GM19372 (cell line): Measurements from ENCODE around the gene COBLL1.
"Not testable (repeated sequence)": the region's sequence is repeated elsewhere in the genome, so short reads cannot be mapped to it uniquely, and the experiment has no call there.

ENCODE experiments used
- ATAC-seq: cut with Tn5 transposase; IDR thresholded peaks from one replicate; pipeline ENCODE4 v1.9.1; 2021; ENCODE audit warnings: mild to moderate bottlenecking, low read depth, moderate library complexity; ENCODE audit not compliant: unreplicated experiment

COBLL1 gene

GRCh38 chr2:164719996-164720941, 121.4 kb downstream of the COBLL1 start:
- ATAC-seq, result no peak

DNA sequence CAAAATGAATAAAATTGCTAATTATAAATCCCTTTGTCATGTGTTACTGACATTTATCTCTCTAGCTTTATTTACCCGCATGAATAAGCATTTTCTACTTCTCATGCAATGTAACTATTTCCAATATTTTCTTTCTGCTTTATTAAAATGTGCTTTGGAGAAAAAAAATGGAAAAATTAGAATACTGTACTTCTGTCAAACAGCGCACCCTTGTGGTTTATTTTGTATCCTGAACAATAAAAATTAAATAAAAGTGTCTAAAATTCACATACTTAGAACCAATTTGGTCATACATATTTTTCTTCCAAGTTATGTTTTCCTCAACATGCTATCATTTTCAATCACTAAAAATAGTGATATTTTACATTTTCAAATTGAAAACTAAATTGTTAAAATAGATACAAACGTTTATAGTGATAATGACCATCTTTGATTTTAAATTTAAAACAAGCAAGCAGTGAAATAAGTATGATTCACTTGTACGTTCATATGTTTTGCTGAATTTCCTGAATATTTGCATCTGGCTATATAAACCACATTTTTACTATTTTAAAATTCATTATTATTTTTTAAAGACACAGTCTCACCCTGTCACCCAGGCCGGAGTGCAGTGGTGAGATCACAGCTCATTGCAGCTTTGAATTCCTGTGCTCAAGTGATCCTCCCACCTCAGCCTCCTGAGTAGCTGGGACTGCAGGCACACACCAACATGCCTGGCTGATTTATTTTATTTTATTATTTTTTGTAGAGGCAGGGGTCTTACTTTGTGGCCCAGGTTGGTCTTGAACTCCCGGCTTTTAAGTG, 124.4 kb downstream of the COBLL1 start:
- no peak for ATAC-seq

DNA sequence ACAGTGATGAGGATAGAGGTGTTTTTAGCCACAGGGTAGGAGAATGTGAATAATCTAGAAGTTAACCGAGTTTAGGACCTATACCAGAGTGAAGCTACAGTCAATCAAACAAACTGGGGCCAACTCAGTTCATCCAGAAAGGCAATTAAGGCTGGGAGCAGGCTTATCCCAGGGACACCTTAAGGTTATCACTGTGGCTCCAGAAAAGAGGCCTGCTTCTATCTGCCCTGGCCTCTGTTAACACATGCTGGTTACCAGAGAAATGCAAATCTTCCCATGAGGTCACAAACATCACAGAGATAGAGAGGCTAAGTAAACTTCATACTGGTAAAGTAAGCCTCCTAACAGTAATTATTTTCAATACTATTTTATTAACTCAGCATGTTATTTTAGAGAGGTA, 127.2 kb downstream of the COBLL1 start:
- ATAC-seq, result no peak

DNA sequence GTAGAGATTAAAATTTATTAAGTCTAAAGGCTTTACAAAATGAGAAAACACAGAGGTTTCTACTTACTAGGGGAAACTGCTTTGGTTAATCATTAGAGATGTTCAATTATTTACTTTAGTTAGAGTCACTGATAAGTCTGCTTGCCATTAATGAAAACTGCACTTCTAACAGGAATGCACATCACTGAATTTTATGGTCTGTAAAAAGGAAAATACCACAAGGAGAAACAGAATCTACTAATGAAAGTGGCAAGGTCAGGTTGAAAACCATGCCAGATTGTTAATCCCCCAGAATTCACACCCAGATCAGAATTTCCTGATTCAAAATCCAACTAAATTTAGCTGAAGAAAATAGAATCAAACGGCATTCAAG, 129.9 kb downstream of the COBLL1 start:
- no peak for ATAC-seq

GRCh38 chr2:164710837-164711765, 130.5 kb downstream of the COBLL1 start:
- ATAC-seq, result no peak

- not testable (repeated sequence) for ATAC-seq
Measured at GRCh38 chr2:164710252-164710836, 131.3 kb downstream of the COBLL1 start.

GRCh38 chr2:164706522-164706921, 135.1 kb downstream of the COBLL1 start:
- no peak for ATAC-seq

- ATAC-seq, result no peak
Measured at GRCh38 chr2:164705412-164706167, 136.0 kb downstream of the COBLL1 start.

DNA sequence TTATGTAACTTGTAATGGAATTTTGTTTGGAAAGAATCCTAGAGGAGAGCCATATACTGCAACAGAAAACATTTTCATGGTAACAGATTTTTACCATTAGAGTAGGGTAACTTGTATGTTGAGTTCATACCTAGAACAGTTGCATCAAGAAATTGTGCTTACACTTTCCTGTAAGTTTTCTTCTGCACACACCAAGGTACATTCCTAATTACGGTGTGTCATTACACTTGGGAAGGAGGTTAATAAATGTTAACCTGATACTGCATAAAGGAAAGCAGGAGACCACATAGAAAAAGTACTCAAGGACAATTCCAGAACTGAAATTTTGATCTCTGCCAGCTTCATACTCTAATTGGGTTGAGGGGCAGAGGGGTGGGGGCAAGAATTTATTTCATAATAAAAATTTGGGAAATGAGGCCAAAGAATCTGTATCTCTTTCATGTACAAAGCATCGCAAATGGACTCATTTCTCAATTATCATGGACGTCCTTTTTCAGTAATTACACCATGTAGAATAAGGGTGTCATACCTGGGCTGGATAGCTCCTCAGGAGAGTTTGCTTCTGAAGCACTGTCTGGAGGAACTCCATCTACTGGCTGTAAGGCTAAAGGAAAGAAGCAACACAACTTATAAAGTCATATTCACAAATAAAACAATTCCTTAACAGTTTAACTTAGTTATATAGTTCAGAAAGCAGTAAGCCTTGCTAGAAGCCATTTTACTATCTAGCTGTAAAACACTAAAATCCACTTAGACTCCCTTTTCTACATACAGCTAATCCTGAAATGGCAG, 137.5 kb downstream of the COBLL1 start:
- no peak for ATAC-seq

GRCh38 chr2:164701565-164701964, 140.1 kb downstream of the COBLL1 start:
- no peak for ATAC-seq

DNA sequence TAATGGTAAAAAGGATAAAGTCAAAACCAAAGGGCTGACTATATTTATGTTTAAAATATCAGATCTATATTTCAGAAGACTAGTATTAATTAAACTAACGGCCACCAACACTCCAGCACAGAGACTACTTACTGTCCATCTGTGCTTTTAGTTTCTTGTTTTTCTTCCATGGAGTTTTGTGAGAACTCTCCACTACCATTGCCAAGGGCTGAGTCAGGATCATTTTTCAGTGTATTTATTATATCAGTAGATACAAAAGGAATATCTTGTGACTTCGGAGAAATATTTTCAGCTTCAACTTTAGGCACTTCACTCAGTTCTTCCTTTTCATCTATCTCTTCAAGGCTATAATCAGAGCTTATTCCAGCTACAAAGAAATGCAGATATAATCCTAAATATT, 141.2 kb downstream of the COBLL1 start:
- no peak for ATAC-seq

DNA sequence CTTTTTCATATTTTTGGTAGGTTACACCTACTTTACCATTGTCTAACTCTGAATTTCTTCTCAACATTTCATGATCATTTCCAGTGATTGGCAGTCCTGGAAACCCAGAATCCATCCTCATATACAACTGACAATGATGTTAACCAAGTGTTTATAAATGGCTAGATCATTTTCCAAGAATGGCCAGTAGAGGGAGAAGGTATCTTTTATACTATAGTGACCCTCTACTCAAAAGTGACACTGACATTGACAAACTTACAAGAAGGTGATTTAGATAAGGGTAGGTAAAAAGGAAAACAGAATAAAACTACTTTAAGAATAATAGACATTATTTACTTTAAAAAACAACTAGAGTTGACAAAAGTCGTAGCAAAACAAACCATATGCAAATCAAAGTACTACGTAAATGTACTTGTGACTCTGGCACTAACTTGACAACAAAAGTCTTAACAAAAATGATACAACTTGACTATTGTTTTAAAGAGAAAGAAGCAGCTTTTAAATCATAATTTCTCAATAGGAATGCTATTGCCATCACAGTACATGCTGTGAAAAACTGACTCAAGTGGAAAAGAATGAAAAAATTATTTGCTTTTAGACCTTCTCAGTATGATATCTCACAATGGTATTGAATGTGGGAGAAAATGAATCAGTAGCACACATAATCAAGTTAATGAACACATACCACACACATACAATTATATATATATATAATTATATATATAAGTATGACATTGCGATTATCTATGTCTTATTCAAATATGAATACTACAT, 143.7 kb downstream of the COBLL1 start:
- ATAC-seq, result no peak

GRCh38 chr2:164696634-164697033, 145.0 kb downstream of the COBLL1 start:
- ATAC-seq, result no peak

- ATAC-seq, result no peak
Measured at GRCh38 chr2:164694275-164694695, 147.3 kb downstream of the COBLL1 start.

DNA sequence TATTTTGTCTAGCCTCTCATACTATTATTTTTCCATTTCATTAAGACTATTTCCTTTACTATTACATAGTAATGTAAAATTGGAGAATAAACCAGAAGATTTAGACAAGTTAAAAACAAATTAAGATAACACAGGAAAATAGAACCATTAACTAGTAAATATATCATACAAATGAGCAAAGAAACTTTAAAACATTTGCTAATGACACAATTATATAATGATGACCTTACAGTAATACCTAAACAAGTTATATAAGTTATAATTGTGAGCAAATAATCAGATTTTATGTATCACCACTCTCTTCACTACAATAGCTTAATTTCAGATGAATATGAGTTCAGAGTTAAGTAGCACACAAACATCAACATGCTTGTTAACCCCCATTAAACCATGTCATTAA, 147.8 kb downstream of the COBLL1 start:
- no peak for ATAC-seq

DNA sequence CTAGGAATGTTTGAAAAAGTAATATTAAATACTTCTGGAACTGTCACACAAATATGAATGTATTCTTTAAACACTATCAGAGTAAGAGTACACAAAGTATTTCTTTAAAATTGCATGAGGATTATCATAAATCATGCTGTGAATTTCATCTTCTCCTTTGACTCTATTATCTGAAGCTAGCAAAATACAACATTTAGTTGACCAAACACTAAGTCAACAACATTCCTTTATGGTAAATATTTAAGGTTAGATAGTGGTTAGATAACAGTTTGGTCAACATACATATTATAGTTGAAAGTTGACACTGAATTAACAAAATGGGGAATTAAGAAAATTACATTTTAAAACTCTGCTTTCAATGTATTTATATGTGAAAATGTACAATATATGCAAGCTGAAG, 148.2 kb downstream of the COBLL1 start:
- no peak for ATAC-seq

- ATAC-seq, result no peak
Measured at GRCh38 chr2:164692958-164693357, 148.7 kb downstream of the COBLL1 start.

DNA sequence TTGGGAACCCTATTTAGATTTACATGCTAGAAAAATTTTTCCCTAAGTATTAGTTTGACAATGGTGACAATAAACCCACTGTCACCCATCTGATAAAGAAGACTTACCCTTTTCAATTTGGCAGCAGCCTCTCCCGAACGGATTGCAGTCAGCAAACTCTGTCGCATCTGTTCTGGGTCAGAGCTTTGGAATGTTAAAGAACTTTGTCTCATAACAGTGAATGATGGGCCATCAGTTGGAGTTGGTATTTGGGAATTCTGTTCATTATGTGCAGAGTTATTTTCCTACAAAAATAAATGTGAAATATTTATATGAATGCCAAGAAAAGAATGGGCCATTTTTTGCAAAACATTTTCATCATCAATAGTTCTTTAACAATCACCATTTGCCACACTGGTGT, 149.5 kb downstream of the COBLL1 start:
- ATAC-seq, result no peak
